Esophagus (tissue), 2 donors: ENCODE measurements around the gene DFFA. TPM values are rescaled to one million over a fixed set of nuclear protein-coding genes. Genes with fewer than 3 reads are reported as not detected.
"Not testable (repeated sequence)": the region's sequence is repeated elsewhere in the genome, so short reads cannot be mapped to it uniquely, and the experiment has no call there.

Experiments used
- H3K27ac ChIP-seq, 2 donors: one replicate each; pipeline ENCODE4 v1.5.1; 2013; ENCODE audit warnings: low read depth in 2 of 2, mild to moderate bottlenecking in 2 of 2, inconsistent platforms in 1 of 2, low read length in 1 of 2, moderate library complexity in 1 of 2
- H3K27me3 ChIP-seq, 2 donors: one replicate each; pipeline ENCODE4 v1.6.1; 2013; ENCODE audit warnings: low read length in 2 of 2, control low read depth in 1 of 2, mild to moderate bottlenecking in 1 of 2; ENCODE audit not compliant: insufficient read depth in 2 of 2, control insufficient read depth in 1 of 2
- H3K36me3 ChIP-seq, 2 donors: one replicate each; pipeline ENCODE4 v1.6.1; 2013; ENCODE audit warnings: low read length in 1 of 2; ENCODE audit not compliant: control insufficient read depth in 2 of 2, insufficient read depth in 2 of 2
- H3K4me1 ChIP-seq, 2 donors: one replicate each; pipeline ENCODE4 v1.6.1; 2013; ENCODE audit warnings: low read length in 1 of 2; ENCODE audit not compliant: control insufficient read depth in 2 of 2, insufficient read depth in 2 of 2
- H3K4me3 ChIP-seq, 2 donors: one replicate each; pipeline ENCODE4 v1.5.1; 2013; ENCODE audit warnings: low read length in 2 of 2, mild to moderate bottlenecking in 2 of 2, low read depth in 1 of 2, moderate library complexity in 1 of 2
- H3K9me3 ChIP-seq, 2 donors: one replicate each; pipeline ENCODE4 v1.6.1; 2013; ENCODE audit warnings: mild to moderate bottlenecking in 2 of 2, low read depth in 1 of 2, low read length in 1 of 2, moderate library complexity in 1 of 2; ENCODE audit not compliant: control insufficient read depth in 2 of 2, insufficient read depth in 1 of 2
- WGBS, 2 donors: extraction: QIAGEN DNeasy Blood & Tissue Kit; methylation state at CpG; one replicate each; pipeline ENCODE4 v1.1.7; 2013; 5-methylcytosine and 5-hydroxymethylcytosine counted together
- polyA plus RNA-seq, 2 donors: library from polyadenylated mRNA; stranded (reverse); fragments of 200-250 nt; gene quantifications; one replicate each; pipeline ENCODE4 v1.2.3, GENCODE V29; 2013
- donor health status: healthy with polysubstance abuse.
- donor health status: Bipolar disorder and iron deficiency.

The DFFA gene
- polyA plus RNA-seq, 2 donors: 11.2 to 20.0 TPM

DNA sequence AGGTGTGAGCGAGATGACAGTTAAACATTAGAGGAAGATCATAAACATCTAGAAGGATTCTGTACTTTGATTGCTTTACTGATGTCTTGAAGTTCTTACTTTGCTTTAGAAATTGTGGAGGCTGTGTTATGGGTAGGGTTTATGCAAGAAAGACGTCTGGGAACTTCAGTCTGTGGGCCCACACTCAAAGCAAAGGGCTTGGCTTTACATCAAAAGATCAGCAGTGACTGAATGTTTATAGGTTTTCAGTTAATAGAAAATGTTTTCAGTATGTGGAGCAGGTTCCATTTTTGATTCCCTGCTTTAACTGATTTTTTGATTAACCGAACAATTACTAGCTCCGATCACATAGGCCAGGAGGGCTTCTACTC is 34.3 kb upstream of the DFFA start:
- no peaks in the 10 kb centered on the region for H3K9me3 ChIP-seq
- no peak overlapping the region for H3K4me3 ChIP-seq
- H3K27me3 ChIP-seq: no peaks in the 10 kb centered on the region
- H3K27ac ChIP-seq: no peak overlapping the region
- no peaks in the 10 kb centered on the region for H3K36me3 ChIP-seq
- H3K4me1 ChIP-seq: peaks cover 4 to 14% of the 10 kb centered on the region in 2 donors
- WGBS, 2 donors: 66 to 81% methylated on average over 4 of the region's 4 CpGs

DNA sequence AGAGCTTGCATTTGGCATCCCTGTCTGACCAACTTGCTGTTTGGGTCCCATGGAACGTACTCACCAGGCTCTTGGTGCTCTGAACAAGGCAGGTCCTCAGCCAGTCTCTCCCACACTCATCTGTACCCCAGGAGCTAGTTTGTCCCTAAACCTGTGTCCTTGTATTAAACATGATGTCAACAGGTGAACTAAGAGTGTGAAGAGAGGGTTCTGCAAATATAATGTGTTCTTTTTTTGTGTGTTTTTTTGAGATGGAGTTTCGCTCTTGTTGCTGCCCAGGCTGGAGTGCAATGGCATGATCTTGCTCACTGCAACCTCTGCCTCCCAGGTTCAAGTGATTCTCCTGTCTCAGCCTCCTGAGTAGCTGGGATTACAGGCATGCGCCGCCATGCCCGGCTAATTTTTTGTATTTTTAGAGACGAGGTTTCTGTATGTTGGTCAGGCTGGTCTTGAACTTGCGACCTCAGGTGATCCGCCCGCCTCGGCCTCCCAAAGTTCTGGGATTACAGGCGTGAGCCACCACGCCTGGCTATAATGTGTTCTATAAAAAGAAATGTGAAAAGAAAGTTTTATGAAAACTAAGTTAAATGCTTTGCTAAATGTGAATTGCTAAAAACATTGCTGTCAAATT is 33.8 kb upstream of the DFFA start:
- H3K36me3 ChIP-seq, H3K27ac ChIP-seq, H3K9me3 ChIP-seq, H3K27me3 ChIP-seq, H3K4me3 ChIP-seq: not testable (repeated sequence)
- peaks cover 4 to 11% of the 10 kb centered on the region in 2 donors for H3K4me1 ChIP-seq
- WGBS, 2 donors: 91 to 95% methylated on average over 12 of the region's 12 CpGs

DNA sequence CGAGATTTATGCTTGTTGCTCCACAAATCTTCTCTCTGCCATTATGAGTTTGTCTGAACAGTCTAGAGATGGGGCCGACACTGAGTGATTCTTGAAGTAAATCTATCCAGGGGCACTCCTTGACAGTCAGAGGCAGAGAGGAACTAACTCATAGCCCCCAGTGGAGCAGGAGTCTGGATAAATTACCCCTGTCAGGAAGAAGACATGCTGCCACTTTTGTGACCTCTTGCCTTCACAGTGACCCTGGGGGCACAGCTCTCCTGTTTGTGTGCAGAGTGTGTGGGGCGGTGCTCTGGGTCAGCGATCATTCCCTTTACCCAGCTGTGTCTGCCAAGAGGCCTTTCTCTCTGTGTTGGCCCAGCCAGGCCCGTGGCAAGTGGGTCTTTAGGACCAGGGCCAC is 31.9 kb upstream of the DFFA start:
- no peaks in the 10 kb centered on the region for H3K36me3 ChIP-seq
- H3K9me3 ChIP-seq: no peaks in the 10 kb centered on the region
- H3K4me1 ChIP-seq: peaks cover 4 to 6% of the 10 kb centered on the region in 2 donors
- H3K27me3 ChIP-seq: no peaks in the 10 kb centered on the region
- no peak overlapping the region for H3K27ac ChIP-seq
- H3K4me3 ChIP-seq: no peak overlapping the region
- WGBS, 2 donors: 63 to 70% methylated on average over 5 of the region's 5 CpGs

DNA sequence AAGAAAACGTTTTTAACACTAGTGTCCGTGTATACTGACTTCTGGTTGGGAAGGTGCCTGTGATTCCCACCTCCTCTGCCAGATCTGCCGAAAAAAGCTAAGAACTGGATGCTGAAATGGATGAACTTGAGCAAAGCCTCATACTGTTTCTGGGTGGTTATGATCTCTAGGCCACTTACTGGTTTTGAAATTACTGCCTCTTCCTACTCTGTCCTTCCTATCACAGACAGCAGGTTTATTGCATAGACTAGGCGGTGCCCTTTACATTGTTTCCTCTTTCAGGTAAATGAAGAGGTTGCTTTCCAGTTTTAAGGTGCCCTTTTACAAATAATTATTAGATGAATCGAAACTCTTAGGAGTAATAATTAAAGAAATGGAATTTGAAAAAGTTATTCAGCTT is 29.9 kb upstream of the DFFA start:
- H3K36me3 ChIP-seq: peaks cover 0 to 3% of the 10 kb centered on the region in 2 donors
- H3K4me1 ChIP-seq: no peaks in the 10 kb centered on the region
- no peak overlapping the region for H3K4me3 ChIP-seq
- H3K27me3 ChIP-seq: no peaks in the 10 kb centered on the region
- 80 to 82% methylated on average over 5 of the region's 5 CpGs for WGBS, 2 donors
- H3K27ac ChIP-seq: no peak overlapping the region
- no peaks in the 10 kb centered on the region for H3K9me3 ChIP-seq

DNA sequence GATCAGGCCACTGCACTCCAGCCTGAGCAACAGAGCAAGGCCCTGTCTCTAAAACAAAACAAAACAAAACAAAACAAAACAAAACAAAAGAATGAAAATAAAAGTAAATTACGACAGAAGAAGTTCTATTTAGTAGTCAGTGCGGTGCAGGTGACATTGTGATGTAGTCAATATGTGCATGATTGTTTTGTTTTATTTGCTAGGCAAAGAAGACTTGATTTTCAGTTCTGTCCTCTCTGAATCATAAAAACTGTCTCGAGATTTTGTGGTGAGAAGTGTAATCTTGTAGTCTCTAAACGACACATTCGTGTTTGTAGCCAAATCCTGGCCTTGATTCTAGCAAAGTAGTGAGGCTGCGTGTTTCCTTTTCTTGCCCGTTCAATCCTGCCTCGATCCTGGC is 25.9 kb upstream of the DFFA start:
- H3K4me3 ChIP-seq: no peak overlapping the region
- 74 to 80% methylated on average over 8 of the region's 8 CpGs for WGBS, 2 donors
- no peak overlapping the region for H3K27ac ChIP-seq
- H3K9me3 ChIP-seq: no peaks in the 10 kb centered on the region
- H3K4me1 ChIP-seq: peaks cover 3 to 5% of the 10 kb centered on the region in 2 donors
- no peaks in the 10 kb centered on the region for H3K27me3 ChIP-seq
- H3K36me3 ChIP-seq: peaks cover 0 to 3% of the 10 kb centered on the region in 2 donors

DNA sequence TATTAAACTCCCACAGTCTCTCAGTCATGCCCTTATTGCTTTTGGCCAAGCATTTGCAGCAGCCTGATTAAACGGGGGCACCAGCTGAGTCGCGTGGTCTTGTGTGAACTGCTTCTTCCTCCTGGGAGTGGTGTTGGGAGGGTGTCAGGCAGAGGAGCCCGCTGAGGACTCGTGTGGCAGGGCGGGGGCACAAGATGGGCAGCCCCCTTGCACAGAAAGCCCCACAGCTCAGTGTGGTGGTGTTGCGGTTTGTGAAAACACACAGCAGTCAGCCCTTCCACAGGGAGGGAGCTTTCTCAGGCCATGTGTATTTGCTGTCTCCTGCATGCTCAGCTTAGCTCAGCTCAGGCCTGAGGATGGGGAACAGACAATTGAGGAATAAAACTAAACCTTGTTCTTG is 24.8 kb upstream of the DFFA start:
- H3K4me1 ChIP-seq: peaks cover 3 to 5% of the 10 kb centered on the region in 2 donors
- peaks cover 0 to 3% of the 10 kb centered on the region in 2 donors for H3K36me3 ChIP-seq
- H3K4me3 ChIP-seq: no peak overlapping the region
- no peaks in the 10 kb centered on the region for H3K27me3 ChIP-seq
- H3K27ac ChIP-seq: no peak overlapping the region
- WGBS, 2 donors: 80 to 83% methylated on average over 7 of the region's 7 CpGs
- H3K9me3 ChIP-seq: no peaks in the 10 kb centered on the region

DNA sequence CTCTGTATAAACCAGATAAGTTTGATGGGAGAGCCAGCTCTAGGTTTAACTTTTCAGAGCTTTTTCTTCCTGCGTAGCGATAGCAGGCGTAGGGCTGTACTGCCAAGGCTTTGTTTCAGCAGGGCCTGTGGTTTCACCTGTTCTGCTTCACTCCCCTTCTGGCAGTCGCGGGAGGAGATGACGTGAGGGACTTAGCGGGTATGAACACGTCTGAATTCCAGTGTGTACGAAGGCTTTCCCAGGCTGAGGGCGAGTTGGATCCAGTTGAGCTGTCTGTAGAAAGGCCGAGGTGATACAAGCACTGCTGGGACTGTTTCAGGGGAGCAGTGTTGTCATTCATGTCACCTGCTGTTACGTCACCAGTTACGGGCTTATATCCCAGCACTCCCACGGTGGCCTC is 23.6 kb upstream of the DFFA start:
- WGBS, 2 donors: 52 to 70% methylated on average over 14 of the region's 14 CpGs
- H3K27me3 ChIP-seq: no peaks in the 10 kb centered on the region
- no peaks in the 10 kb centered on the region for H3K9me3 ChIP-seq
- H3K4me3 ChIP-seq: no peak overlapping the region
- H3K36me3 ChIP-seq: peaks cover 0 to 3% of the 10 kb centered on the region in 2 donors
- H3K27ac ChIP-seq: peak overlapping the region; percentile 96 to 97
- H3K4me1 ChIP-seq: peaks cover 3 to 5% of the 10 kb centered on the region in 2 donors

DNA sequence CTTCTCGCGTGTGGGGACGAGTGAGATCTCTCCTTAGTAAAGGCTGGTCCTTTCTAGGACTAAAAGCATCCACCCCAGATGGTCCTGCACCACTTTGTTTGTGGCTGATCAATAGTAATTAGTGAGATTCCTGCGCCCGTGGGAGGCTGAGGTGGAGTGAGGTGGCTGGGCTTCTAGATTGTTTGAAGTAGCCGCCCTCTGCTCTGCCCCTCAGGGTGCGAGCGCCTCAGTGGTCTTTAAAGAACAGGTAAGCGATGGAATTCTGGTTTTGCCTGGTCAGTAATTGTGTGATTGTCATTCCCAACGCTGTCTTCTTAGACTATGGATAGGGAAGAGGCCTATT is 23.1 kb upstream of the DFFA start:
- Histone ChIP-seq H3K36me3 (peaks cover 0 to 3% of the 10 kb centered on the region in 2 donors), H3K4me3 (no peak overlapping the region), H3K27ac (peak overlapping the region; percentile 94 to 96), H3K4me1 (peaks cover 3 to 5% of the 10 kb centered on the region in 2 donors), H3K27me3 (no peaks in the 10 kb centered on the region), H3K9me3 (no peaks in the 10 kb centered on the region)
- 45 to 53% methylated on average over 10 of the region's 10 CpGs for WGBS, 2 donors

DNA sequence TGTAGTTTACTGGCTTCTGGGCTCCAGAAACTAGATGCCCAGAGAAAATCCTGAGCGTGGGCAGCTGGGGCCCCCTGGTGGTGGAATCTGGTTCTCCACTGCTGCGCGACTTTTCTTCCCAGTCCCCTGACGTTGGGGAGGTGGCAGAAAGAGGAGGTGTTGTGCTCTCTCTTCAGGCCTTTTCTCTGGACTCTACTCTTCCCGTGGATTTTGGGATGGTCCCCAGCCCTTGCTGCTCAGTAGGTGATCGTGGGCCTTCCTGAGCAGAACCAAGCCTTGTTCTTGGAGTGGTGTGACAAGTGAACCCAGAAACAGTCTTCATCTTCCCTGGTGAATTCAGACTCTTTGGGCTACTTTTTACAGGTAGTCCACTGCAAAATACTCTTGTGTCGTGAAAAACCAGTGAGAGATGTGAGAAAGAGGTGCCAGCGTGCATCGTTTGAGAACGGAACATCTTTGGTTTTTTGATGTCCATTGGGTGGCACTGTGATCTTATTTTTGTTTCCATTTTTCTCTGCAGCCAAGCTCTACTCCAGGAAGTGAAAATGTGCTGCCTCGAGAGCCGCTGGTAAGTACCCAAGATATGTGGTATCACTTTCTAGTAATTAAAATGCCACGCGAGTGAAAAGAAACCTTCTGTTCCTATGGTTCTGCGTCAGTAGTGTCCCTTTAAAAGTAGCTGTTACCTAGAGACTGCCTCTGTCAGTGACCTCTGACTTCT is 22.6 kb upstream of the DFFA start:
- peak overlapping the region; percentile 94 to 96 for H3K27ac ChIP-seq

DNA sequence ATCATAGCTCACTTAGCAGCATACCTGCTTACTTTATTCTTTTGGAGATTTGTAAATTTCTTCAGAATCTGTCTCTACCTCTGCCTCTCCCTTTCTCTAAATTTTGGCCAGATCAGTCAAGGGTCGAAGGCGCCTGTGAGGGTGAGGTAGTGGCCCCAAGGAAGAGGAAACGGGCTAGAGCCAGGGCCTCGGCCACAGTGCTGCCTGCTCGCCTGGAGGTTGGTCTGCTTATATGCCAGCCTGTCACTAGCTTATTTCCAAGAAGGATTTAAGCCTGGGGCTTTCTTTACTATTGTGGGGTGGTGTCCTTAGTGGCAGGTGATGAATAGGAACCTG is 22.1 kb upstream of the DFFA start:
- Histone ChIP-seq H3K4me1 (peaks cover 3 to 5% of the 10 kb centered on the region in 2 donors), H3K9me3 (no peaks in the 10 kb centered on the region), H3K27me3 (no peaks in the 10 kb centered on the region), H3K27ac (peak overlapping the region in 1 of 2 donors; percentile 42), H3K4me3 (no peak overlapping the region), H3K36me3 (peaks cover 0 to 3% of the 10 kb centered on the region in 2 donors)
- WGBS, 2 donors: 66 to 73% methylated on average over 5 of the region's 5 CpGs

More for the DNA sequence above, 22.6 kb upstream of the DFFA start:
- Histone ChIP-seq H3K4me1 (peaks cover 3 to 5% of the 10 kb centered on the region in 2 donors), H3K27me3 (no peaks in the 10 kb centered on the region), H3K36me3 (peaks cover 0 to 3% of the 10 kb centered on the region in 2 donors), H3K9me3 (no peaks in the 10 kb centered on the region), H3K4me3 (peak overlapping the region in 1 of 2 donors; percentile 20)
- 2 to 3% methylated on average over 15 of the region's 15 CpGs for WGBS, 2 donors
